Liver (tissue), 9 donors: ENCODE data around the gene DEDD. TPM values are rescaled to one million over a fixed set of nuclear protein-coding genes. Genes with fewer than 3 reads are reported as not detected.

Experiments
- DNase-seq: peaks from one replicate; pipeline ENCODE4 v3.0.0-alpha.2; 2017; ENCODE audit warnings: low spot score
- H3K27ac ChIP-seq, 2 donors: one replicate each; pipeline ENCODE4 v1.7.0; 2013; ENCODE audit warnings: inconsistent platforms in 2 of 2, low read length in 2 of 2, control low read depth in 1 of 2, low read depth in 1 of 2, mild to moderate bottlenecking in 1 of 2
- H3K27me3 ChIP-seq, 4 donors: one replicate each; pipeline versions ENCODE4 v1.6.1 to v1.7.0; 2013; ENCODE audit warnings: low read length in 3 of 4, inconsistent platforms in 1 of 4, mild to moderate bottlenecking in 1 of 4, moderate library complexity in 1 of 4; ENCODE audit not compliant: control insufficient read depth in 4 of 4, insufficient read depth in 4 of 4
- H3K36me3 ChIP-seq, 4 donors: one replicate each; pipeline versions ENCODE4 v1.6.1 to v1.7.0; 2013; ENCODE audit warnings: low read length in 3 of 4, mild to moderate bottlenecking in 3 of 4, low read depth in 1 of 4, moderate library complexity in 1 of 4; ENCODE audit not compliant: control insufficient read depth in 4 of 4, insufficient read depth in 3 of 4
- H3K4me1 ChIP-seq, 4 donors: one replicate each; pipeline versions ENCODE4 v1.6.1 to v1.7.0; 2013; ENCODE audit warnings: low read length in 3 of 4, mild to moderate bottlenecking in 3 of 4, moderate library complexity in 1 of 4; ENCODE audit not compliant: control insufficient read depth in 4 of 4, insufficient read depth in 4 of 4
- H3K4me3 ChIP-seq, 3 donors: one replicate each; pipeline versions ENCODE4 v1.6.1 to v1.7.0; 2013; ENCODE audit warnings: low read length in 3 of 3, control low read depth in 1 of 3, low read depth in 1 of 3, mild to moderate bottlenecking in 1 of 3
- H3K9ac ChIP-seq, 2 donors: one replicate each; pipeline ENCODE4 v1.7.0; 2013; ENCODE audit warnings: low read length in 2 of 2, mild to moderate bottlenecking in 2 of 2, moderate library complexity in 2 of 2, control low read depth in 1 of 2, low read depth in 1 of 2
- H3K9me3 ChIP-seq, 4 donors: one replicate each; pipeline versions ENCODE4 v1.6.1 to v1.7.0; 2013; ENCODE audit warnings: low read length in 3 of 4; ENCODE audit not compliant: control insufficient read depth in 4 of 4
- EGR1 ChIP-seq, 2 donors: IDR thresholded peaks; 2 replicates each; pipeline ENCODE4 v1.6.1; 2016 to 2018; ENCODE audit warnings: antibody characterized with exemption in 2 of 2, low read depth in 2 of 2
- FOXA1 ChIP-seq: IDR thresholded peaks from 2 replicates; pipeline ENCODE4 v1.6.1; 2016; ENCODE audit warnings: antibody characterized with exemption
- FOXA2 ChIP-seq: IDR thresholded peaks from 2 replicates; pipeline ENCODE4 v1.6.1; 2016; ENCODE audit warnings: antibody characterized with exemption
- GABPA ChIP-seq, 2 donors: IDR thresholded peaks in 1 of 2; conservative IDR thresholded peaks in 1 of 2; 2 replicates each; pipeline ENCODE4 v1.6.1; 2016; ENCODE audit warnings: antibody characterized with exemption in 2 of 2, mild to moderate bottlenecking in 1 of 2, moderate library complexity in 1 of 2
- HNF4G ChIP-seq: IDR thresholded peaks from 2 replicates; pipeline ENCODE4 v1.6.1; 2016; ENCODE audit warnings: antibody characterized with exemption
- JUND ChIP-seq, 2 donors: IDR thresholded peaks; 2 replicates each; pipeline ENCODE4 v1.6.1; 2016; ENCODE audit warnings: antibody characterized with exemption in 2 of 2
- NR2F2 ChIP-seq: IDR thresholded peaks from 2 replicates; pipeline ENCODE4 v1.6.1; 2016; ENCODE audit warnings: antibody characterized with exemption
- RAD21 ChIP-seq, 2 donors: IDR thresholded peaks; 2 replicates each; pipeline ENCODE4 v1.6.1; 2016; ENCODE audit warnings: antibody characterized with exemption in 2 of 2, mild to moderate bottlenecking in 2 of 2
- REST ChIP-seq: IDR thresholded peaks from 2 replicates; pipeline ENCODE4 v1.6.1; 2016; ENCODE audit warnings: antibody characterized with exemption, mild to moderate bottlenecking
- RXRA ChIP-seq, 2 donors: IDR thresholded peaks; 2 replicates each; pipeline ENCODE4 v1.6.1; 2017 to 2018; ENCODE audit warnings: antibody characterized with exemption in 2 of 2, mild to moderate bottlenecking in 1 of 2
- SP1 ChIP-seq: IDR thresholded peaks from 2 replicates; pipeline ENCODE4 v1.6.1; 2018; ENCODE audit warnings: antibody characterized with exemption, mild to moderate bottlenecking
- TAF1 ChIP-seq: conservative IDR thresholded peaks from 2 replicates; pipeline ENCODE4 v1.6.1; 2016; ENCODE audit warnings: antibody characterized with exemption, mild to moderate bottlenecking
- YY1 ChIP-seq: IDR thresholded peaks from 2 replicates; pipeline ENCODE4 v1.6.1; 2016; ENCODE audit warnings: antibody characterized with exemption, mild to moderate bottlenecking
- WGBS: extraction: QIAGEN DNeasy Blood & Tissue Kit; methylation state at CpG from one replicate; pipeline ENCODE4 v1.1.7; 2013; 5-methylcytosine and 5-hydroxymethylcytosine counted together
- polyA plus RNA-seq, 2 donors: library from polyadenylated mRNA; stranded (reverse) in 1 of 2; unstranded in 1 of 2; fragments of 200-250 nt in 1 of 2; fragments of >200 nt in 1 of 2; fragmentation: Nextera tagmentation in 1 of 2; extraction: Ambion mirVana in 1 of 2; gene quantifications; one replicate each; pipeline versions ENCODE4 v1.2.1 to v1.2.3, GENCODE V29; 2013 to 2015
- total RNA-seq, 2 donors: library from RNA; depleted of rRNA; stranded (reverse); fragments of >200 nt; gene quantifications; one replicate each; pipeline ENCODE4 v1.2.3, GENCODE V29; 2014
- TF ChIP-seq, protein P1 (sequence below): IDR thresholded peaks from 2 replicates; pipeline ENCODE4 v1.6.1; 2016; ENCODE audit warnings: antibody characterized with exemption
- donor health status: healthy.
- donor health status: healthy.
- donor health status: healthy.
- donor health status: healthy.
- donor health status: healthy.

Gene DEDD
- total and polyA plus RNA-seq, 4 donors: 13.8 to 17.7 (median 16.0) TPM

DNA sequence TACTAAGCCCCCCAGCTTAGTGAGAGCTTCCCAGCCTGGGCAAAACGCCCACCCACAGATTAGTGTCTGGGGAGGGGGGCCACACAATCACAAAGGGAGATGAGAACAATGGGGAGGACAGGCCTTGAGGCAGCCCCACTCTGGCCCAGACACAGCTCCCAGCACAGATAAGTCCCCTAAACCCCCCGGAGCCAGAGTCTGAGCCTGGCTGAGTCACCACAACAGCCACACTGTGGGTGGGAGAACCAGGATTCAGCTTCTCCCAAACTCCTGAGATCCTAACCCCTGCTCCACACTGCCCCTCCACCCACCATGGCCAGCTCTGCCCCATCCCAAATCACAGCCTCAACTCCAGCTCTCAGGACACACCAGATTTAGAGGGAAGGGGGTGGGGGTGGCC, 47.3 kb downstream of the DEDD start:
- H3K9me3 ChIP-seq: no peaks in the 10 kb centered on the region
- H3K9ac ChIP-seq: no peak overlapping the region
- TF ChIP-seq FOXA1: no peak
- no peak for TF ChIP-seq YY1
- TF ChIP-seq FOXA2: no peak
- TF ChIP-seq HNF4G: no peak
- TF ChIP-seq, protein P1, sequence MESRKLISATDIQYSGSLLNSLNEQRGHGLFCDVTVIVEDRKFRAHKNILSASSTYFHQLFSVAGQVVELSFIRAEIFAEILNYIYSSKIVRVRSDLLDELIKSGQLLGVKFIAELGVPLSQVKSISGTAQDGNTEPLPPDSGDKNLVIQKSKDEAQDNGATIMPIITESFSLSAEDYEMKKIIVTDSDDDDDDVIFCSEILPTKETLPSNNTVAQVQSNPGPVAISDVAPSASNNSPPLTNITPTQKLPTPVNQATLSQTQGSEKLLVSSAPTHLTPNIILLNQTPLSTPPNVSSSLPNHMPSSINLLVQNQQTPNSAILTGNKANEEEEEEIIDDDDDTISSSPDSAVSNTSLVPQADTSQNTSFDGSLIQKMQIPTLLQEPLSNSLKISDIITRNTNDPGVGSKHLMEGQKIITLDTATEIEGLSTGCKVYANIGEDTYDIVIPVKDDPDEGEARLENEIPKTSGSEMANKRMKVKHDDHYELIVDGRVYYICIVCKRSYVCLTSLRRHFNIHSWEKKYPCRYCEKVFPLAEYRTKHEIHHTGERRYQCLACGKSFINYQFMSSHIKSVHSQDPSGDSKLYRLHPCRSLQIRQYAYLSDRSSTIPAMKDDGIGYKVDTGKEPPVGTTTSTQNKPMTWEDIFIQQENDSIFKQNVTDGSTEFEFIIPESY: no peak
- no peak for TF ChIP-seq GABPA (IDR thresholded peaks at IDR 0.05 in 1 of 2, conservative IDR thresholded peaks at IDR 0.05 in 1 of 2)
- no peak for TF ChIP-seq RAD21 (IDR thresholded peaks at IDR 0.05)
- no peak for TF ChIP-seq REST
- TF ChIP-seq RXRA (IDR thresholded peaks at IDR 0.05): no peak
- no peak for TF ChIP-seq EGR1 (IDR thresholded peaks at IDR 0.05; ENCODE audit: low read depth in 2 of 2)
- TF ChIP-seq JUND (IDR thresholded peaks at IDR 0.05): no peak
- no peak for TF ChIP-seq NR2F2
- DNase-seq: no peak
- no peaks in the 10 kb centered on the region for H3K36me3 ChIP-seq
- peaks cover 0 to 1% (median 0%) of the 10 kb centered on the region in 4 donors for H3K4me1 ChIP-seq
- H3K27ac ChIP-seq: no peak overlapping the region
- H3K4me3 ChIP-seq: no peak overlapping the region
- 82% methylated on average over 2 of the region's 2 CpGs for WGBS
- H3K27me3 ChIP-seq: no peaks in the 10 kb centered on the region

DNA sequence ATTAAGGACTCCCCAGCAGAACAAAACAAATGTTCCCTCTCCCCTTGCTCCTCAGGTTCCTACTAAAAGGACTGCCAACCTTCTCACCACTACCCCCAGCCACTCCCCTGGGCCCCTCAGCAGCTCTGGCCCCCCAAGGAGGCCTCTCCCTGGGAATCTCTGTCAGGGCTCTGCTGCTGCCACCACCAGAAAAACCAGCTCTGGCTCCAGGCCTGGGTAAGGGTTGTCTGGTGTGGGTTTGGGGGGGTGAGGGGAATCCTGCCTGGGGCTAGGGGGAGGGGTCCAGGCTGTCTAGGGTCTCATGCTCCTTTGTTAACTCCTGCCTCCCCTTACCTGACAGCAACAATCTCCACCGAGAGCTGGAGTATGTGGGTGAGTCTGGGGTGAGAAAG, 47.9 kb downstream of the DEDD start:
- Histone ChIP-seq H3K4me1 (peaks cover 0 to 1% (median 0%) of the 10 kb centered on the region in 4 donors), H3K9me3 (no peaks in the 10 kb centered on the region), H3K4me3 (no peak overlapping the region), H3K27me3 (no peaks in the 10 kb centered on the region), H3K36me3 (no peaks in the 10 kb centered on the region), H3K9ac (no peak overlapping the region), H3K27ac (no peak overlapping the region)
- WGBS: 100% methylated on average over 1 of the region's 1 CpG
- TF ChIP-seq TAF1: no peak
- TF ChIP-seq SP1: no peak
- TF ChIP-seq FOXA2: no peak
- TF ChIP-seq, protein P1: no peak
- no peak for DNase-seq
